Gastroesophageal sphincter (tissue), 4 donors: Measurements from ENCODE around the gene PCBP3. TPM values are rescaled to one million over a fixed set of nuclear protein-coding genes. Genes with fewer than 3 reads are reported as not detected.
A peak's percentile ranks its signal among the peaks of the same experiment; 100 is the strongest.

ENCODE experiments used
- ATAC-seq: fragments of 150-250 bp; one replicate; pipeline ENCODE4 v1.9.1; 2016; ENCODE audit warnings: mild to moderate bottlenecking, moderate library complexity
- H3K27ac ChIP-seq, 4 donors: fragments of 200-600 bp; sonication (generic) in 3 of 4; 1 replicate in 3 of 4; 2 replicates in 1 of 4; pipeline ENCODE4 v1.5.1; 2016 to 2019
- H3K27me3 ChIP-seq: fragments of 200-600 bp; sonication (generic); one replicate; pipeline ENCODE4 v1.5.1; 2019
- H3K36me3 ChIP-seq, 2 donors: fragments of 200-600 bp; sonication (generic); one replicate each; pipeline ENCODE4 v1.5.1; 2019; ENCODE audit warnings: control low read depth in 1 of 2
- H3K4me1 ChIP-seq, 3 donors: fragments of 200-600 bp; sonication (generic); 1 replicate in 2 of 3; 2 replicates in 1 of 3; pipeline ENCODE4 v1.5.1; 2016 to 2019; ENCODE audit warnings: control low read depth in 2 of 3
- H3K4me3 ChIP-seq, 2 donors: fragments of 200-600 bp; sonication (generic); one replicate each; pipeline ENCODE4 v1.5.1; 2019; ENCODE audit warnings: mild to moderate bottlenecking in 1 of 2, moderate library complexity in 1 of 2
- H3K9me3 ChIP-seq, 3 donors: fragments of 200-600 bp; sonication (generic); one replicate each; pipeline ENCODE4 v1.5.1; 2017 to 2019; ENCODE audit warnings: control low read depth in 2 of 3
- CTCF ChIP-seq, 4 experiments: fragments of 200-600 bp in 2 of 4; fragments of 450-650 bp in 2 of 4; sonication (generic) in 1 of 4; IDR thresholded peaks; one replicate each; pipeline ENCODE4 v1.5.1; 2017 to 2019; ENCODE audit warnings: antibody characterized with exemption in 4 of 4, mild to moderate bottlenecking in 2 of 4, moderate library complexity in 2 of 4
- EP300 ChIP-seq: sonication (generic); formaldehyde crosslinking; IDR thresholded peaks from one replicate; pipeline ENCODE4 v1.6.1; 2017; ENCODE audit warnings: antibody characterized with exemption, mild to moderate bottlenecking
- POLR2A ChIP-seq, 2 donors: fragments of 450-650 bp; IDR thresholded peaks; one replicate each; pipeline ENCODE4 v1.6.1; 2017; ENCODE audit warnings: antibody characterized with exemption in 2 of 2, mild to moderate bottlenecking in 2 of 2, moderate library complexity in 1 of 2
- POLR2AphosphoS5 ChIP-seq: sonication (generic); formaldehyde crosslinking; IDR thresholded peaks from one replicate; pipeline ENCODE4 v1.6.1; 2017; ENCODE audit warnings: antibody characterized with exemption
- WGBS, 2 donors: methylation state at CpG; one replicate each; pipeline ENCODE4 v1.1.5; 2018; ENCODE audit warnings: low coverage in 1 of 2; 5-methylcytosine and 5-hydroxymethylcytosine counted together
- total RNA-seq, 4 donors: library from RNA; depleted of rRNA; stranded (reverse); fragments of >200 nt; gene quantifications; one replicate each; pipeline ENCODE4 v1.1.0, GENCODE V29; 2016

The PCBP3 gene
- total RNA-seq, 4 donors from 2014 or later = 5.1 to 14.8 (median 10.4) TPM

- ATAC-seq = no peak
- peaks cover 0 to 9% (median 0%) of the 10 kb centered on the region in 3 donors for H3K4me1 ChIP-seq
- H3K27me3 ChIP-seq = no peaks in the 10 kb centered on the region
- H3K27ac ChIP-seq = no peak overlapping the region
- no peaks in the 10 kb centered on the region for H3K9me3 ChIP-seq
- no peak for TF ChIP-seq POLR2A (IDR thresholded peaks at IDR 0.05)
- TF ChIP-seq EP300 = no peak
- TF ChIP-seq POLR2AphosphoS5 = no peak
- TF ChIP-seq CTCF (IDR thresholded peaks at IDR 0.05) = no peak
- 38 to 72% methylated on average over 2 to 4 of the region's 12 CpGs for WGBS, 2 donors
- H3K4me3 ChIP-seq = no peak overlapping the region
- no peaks in the 10 kb centered on the region for H3K36me3 ChIP-seq
Observed at GRCh38 chr21:45922648-45923047, 279.1 kb downstream of the PCBP3 start.

- Histone ChIP-seq H3K27ac (no peak overlapping the region), H3K4me1 (peaks cover 0 to 9% (median 0%) of the 10 kb centered on the region in 3 donors), H3K27me3 (no peaks in the 10 kb centered on the region), H3K4me3 (no peak overlapping the region), H3K36me3 (no peaks in the 10 kb centered on the region), H3K9me3 (no peaks in the 10 kb centered on the region)
- peak; percentile 88 for ATAC-seq
- WGBS, 2 donors = 10% methylated on average over 2 of the region's 6 CpGs; no CpG with 5 or more reads in 1 of the 2 donors
- no peak for TF ChIP-seq EP300
- peak in 3 of 4 experiments; percentile 83 to 91 (median 84) for TF ChIP-seq CTCF (IDR thresholded peaks at IDR 0.05)
Observed at GRCh38 chr21:45923146-45923545, 279.6 kb downstream of the PCBP3 start.

GRCh38 chr21:45926281-45926680 is 282.8 kb downstream of the PCBP3 start:
- WGBS, 2 donors = 54 to 62% methylated on average over 9 to 11 of the region's 11 CpGs
- TF ChIP-seq POLR2AphosphoS5 (no peak), CTCF (IDR thresholded peaks at IDR 0.05) (no peak), POLR2A (IDR thresholded peaks at IDR 0.05) (no peak), EP300 (no peak)

GRCh38 chr21:45927032-45927431 is 283.5 kb downstream of the PCBP3 start:
- Histone ChIP-seq H3K4me3 (no peak overlapping the region), H3K27ac (no peak overlapping the region), H3K9me3 (no peaks in the 10 kb centered on the region), H3K4me1 (peaks cover 0 to 9% (median 0%) of the 10 kb centered on the region in 3 donors), H3K36me3 (no peaks in the 10 kb centered on the region), H3K27me3 (no peaks in the 10 kb centered on the region)
- no peak for ATAC-seq
- no CpG with 5 or more reads among the region's 1 CpG for WGBS, 2 donors
- TF ChIP-seq CTCF (IDR thresholded peaks at IDR 0.05) (no peak), POLR2AphosphoS5 (no peak), EP300 (no peak), POLR2A (IDR thresholded peaks at IDR 0.05) (no peak)

More at GRCh38 chr21:45926281-45926680, 282.8 kb downstream of the PCBP3 start:
- H3K9me3 ChIP-seq = no peaks in the 10 kb centered on the region
- H3K27ac ChIP-seq = no peak overlapping the region
- H3K36me3 ChIP-seq = no peaks in the 10 kb centered on the region
- H3K4me3 ChIP-seq = no peak overlapping the region
- no peaks in the 10 kb centered on the region for H3K27me3 ChIP-seq
- peaks cover 0 to 9% (median 0%) of the 10 kb centered on the region in 3 donors for H3K4me1 ChIP-seq
- no peak for ATAC-seq
